CD4-positive, alpha-beta T cell treated with Interferon gamma for 1 hour (primary cell): ENCODE measurements around the gene HOPX.
A peak's percentile ranks its signal among the peaks of the same experiment; 100 is the strongest.
"Not testable (repeated sequence)": the region's sequence is repeated elsewhere in the genome, so short reads cannot be mapped to it uniquely, and the experiment has no call there.

Experiments
- DNase-seq: peaks from one replicate; pipeline ENCODE4 v3.0.0-alpha.2; 2020

The HOPX gene

DNA sequence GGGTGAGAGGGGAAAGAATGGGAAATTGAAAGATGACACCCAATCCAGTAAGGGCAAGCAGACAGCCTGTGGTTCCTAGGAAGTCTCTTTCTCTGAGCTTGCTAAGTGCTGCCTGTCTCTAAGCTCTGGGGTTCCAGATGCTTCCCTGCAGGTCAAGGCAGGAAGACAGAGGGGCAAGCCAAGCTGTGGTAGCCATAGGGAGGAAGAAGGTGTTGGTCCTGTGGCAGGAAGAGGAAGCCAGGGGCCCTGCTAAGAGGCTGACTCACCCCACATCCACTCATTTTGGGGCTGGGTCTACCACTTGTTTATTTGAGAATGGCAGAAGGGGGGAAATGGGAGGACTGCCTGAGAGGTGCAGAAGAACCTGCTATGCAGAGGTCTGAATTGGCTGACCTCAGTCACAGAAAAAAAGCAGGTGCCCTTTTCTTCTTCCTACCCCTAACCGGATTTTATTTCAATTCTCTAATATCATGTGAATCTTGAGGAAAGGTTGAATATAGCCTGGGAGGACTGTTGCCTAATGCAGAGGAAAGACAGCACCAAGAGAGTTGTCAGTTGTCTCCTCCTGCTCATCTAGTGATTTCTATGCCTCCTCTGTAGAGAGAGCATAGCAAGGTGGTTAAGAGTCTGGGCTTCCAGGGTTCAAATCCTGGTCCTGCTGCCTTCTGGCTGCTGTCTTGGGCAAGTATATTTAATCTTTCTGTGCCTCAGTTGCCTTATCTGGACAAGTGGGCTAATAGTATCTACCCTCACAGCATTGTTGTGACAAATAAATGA, 27.4 kb downstream of the HOPX start:
- no peak for DNase-seq

DNA sequence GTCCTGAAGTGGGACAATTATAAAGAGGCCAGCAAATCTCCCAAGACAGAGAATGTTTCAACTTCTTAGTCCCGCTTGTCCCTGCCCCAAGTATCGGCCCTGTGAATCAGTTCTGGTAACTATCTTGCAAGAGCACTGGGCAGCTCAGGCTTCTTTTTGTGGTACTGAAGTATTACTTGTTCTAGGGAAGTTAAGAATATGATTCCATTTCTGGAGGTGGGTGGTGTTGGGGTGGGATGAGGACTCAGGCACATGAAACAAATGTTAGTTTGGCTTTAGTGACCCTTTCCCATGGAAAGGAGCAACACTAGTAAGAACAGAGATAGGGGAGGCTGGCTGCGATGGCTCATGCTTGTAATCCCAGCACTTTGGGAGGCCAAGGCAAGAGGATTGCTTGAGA, 28.9 kb downstream of the HOPX start:
- no peak for DNase-seq

DNA sequence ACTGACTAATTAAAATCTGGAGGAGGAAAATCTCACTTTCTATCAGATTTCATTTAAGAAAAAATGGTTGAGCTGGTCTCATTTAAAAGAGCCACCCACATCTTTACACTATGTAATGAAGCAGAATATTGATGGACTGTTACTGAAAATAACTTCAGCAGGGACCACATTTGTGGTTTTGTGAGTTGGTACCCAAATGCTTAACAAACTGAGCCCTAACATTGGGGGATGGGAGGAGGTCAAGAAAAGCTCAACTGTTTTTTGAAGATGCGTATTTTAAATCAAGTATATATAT, 30.1 kb downstream of the HOPX start:
- DNase-seq: no peak

DNA sequence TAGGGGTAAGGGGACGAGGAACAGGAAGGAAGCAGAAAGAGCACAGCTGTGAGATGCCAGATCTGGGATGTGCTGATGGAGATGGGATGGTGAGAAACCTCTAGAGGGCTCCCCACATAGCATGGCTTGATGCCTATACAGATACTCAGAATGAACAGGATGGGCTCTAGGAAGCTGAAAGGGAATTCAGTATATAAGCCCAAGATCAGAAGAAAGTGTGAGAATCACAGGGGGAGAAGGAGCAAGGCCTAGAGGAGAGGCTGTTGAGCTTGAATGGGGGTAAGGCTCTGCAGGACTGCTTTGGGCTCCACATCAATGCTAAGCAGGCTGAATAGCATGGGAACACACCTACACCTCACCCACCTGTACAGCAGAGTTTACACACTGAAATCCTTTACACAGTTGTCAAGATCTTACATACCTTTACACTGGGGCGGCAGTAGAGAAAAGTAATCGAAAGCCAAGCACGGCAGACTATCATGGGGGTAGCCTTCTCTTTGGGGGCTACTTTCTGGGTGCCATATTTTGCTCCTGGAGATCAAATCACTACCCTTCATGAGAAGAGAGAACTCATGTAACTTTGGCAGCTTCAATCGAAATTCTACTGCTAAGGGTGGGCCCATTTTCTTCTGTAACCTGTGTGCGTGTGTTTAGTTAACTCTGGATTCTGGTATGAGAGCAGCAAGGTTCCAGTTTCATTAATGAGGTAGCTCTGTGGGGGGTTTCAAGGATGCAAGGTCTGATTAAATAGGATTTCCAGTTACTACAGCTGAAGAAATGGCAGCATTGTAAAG, 30.6 kb downstream of the HOPX start:
- DNase-seq: no peak

DNA sequence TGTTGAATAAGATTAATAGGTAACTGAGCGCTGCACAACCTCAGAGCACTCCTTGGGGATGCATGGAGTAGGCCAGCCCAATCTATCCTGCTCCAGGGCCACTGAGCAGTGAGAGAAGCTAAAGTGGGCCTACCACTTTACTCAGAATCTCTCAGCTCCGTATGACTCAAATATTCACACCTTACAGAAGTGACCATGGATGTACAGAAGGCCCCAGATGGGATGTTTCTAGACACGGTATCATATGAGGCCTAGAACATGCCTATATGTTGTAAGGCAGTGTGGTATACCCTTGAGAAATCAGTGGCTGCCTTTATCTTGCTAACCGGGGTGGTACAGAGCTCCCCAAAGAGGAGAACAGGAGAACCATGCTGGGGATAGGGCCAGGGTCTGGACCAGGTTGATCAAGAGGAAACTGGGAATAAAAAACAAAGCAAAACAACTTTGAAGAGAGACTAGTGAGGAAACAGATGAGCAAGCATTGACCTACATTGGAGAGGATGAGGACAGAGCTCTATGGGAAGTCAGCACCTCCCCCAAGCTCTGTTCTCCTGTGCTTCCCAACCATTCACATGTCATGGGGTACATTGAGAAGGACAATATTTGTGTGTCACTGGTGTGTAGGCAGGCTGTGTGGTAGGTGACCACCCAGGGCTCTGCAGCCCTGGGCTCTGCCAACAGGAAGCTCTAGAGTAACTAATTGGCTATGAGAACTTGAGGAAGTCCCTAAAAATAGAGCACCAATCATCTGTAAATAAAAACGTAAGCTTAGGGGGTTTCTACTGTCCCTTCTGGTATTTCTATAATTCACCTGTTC, 31.4 kb downstream of the HOPX start:
- DNase-seq: peak; percentile 25

DNA sequence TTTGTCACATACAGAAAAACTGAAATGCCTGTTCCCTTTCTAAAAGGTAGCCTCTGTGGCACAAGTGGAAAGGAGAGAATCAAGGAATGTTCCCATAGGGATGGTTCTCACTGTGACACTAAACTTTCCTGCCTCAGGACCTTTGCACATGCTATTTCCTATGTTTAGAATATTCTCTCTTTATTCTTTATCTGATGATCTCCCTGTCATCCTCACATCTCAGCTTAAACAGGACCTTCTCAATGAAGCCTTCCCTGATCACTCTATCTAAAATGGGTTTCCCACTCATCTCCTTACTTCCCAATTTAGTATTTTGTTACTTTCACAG, 32.3 kb downstream of the HOPX start:
- DNase-seq: no peak

DNA sequence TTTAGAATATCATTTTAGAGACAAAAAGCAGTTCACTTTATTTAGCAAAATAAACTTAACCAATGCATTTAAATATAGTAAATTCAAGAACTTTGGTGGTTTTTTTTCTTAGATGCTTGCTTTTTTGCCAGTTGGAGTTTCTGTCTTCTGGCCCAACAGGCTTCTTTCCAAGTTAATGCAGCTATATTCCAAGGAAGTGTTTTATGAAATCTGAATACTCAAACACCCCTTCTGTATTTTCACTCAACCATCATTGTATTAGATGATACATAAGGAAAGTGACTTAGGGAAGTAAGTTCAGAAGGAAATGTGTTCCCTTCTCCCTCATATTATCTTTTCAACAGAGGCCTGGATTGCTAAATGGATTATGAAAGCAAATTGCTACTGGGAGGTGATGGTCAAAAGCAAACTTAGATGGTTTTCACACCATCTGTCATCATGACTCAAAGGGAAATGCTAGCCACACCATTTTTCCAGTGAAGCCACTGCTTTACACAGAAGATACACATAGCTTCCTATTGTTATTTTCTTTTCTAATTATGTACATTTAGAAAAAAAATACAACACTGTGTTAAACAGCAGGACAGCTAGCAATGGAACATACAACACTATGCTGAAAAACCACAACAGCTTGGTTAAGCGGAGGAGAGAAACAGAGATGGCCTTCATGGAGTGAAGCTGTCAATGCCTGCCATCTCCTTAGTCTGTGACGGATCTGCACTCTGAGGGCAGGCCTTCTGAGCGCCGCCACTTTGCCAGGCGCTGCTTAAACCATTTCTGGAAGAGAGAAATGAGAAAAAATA, 32.9 kb downstream of the HOPX start:
- no peak for DNase-seq

DNA sequence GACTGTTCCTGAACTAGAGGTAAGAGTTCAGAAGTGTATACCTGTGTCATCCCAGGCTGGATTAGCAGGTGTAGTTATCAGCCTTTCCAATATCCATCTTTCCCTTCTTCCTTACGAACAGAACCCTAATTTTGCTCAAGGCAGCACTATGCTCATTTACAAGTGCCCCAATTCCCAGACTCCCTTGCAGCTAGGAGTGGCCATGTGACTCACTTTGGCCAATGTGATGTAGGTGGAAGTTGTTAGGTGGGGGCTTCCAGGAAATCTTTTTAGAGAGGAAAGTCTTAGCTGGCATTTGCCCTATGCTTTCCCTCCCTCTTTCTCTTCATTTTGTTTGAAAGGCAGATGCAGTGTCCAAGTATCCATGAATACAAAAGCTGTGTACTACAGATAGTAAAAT, 34.8 kb downstream of the HOPX start:
- DNase-seq: no peak

DNA sequence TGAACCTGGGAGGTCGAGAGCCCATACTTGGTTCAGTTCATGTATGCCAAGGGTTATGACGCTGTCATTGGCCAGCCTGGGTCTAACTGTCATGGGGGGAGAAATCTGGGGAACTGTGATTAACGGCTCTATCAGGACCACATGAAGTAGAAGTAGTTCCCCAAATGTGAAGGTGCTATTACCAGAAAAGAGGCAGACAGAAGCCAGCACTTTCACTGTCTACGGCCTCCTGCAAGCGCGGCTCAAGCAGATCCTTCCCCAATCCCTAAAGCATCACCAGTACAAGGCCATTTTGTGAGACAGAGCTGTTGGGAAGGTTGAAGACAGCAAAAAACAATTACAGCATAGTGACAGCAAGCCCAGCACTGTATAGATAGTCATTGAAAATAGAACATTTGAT, 37.5 kb downstream of the HOPX start:
- DNase-seq: no peak

DNA sequence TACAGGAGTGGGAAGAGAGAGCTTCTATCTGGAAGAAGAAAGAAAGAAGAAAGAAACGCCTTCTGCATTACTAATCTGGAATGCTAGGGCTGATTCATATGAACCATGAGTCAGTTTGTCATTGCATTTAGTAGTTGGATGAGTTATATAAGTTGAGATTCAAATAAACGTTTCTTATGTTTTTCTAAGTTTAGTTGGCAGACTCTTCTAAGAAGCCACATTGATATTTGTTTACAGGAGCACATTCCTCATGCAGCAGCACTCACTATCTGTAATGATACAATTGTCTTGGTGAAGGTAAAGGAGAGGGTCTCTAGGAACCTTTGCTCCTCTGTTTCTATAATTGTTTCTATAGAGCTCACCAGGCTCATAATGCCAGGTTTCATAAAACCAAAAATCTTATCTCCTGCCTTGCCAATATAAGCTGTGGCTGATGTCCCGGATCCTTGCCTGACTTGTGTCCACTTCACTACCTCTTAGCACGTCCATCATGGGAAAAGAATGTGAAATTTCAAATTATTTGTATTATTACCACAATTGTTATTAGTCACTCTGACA, 39.5 kb downstream of the HOPX start:
- DNase-seq: no peak

DNA sequence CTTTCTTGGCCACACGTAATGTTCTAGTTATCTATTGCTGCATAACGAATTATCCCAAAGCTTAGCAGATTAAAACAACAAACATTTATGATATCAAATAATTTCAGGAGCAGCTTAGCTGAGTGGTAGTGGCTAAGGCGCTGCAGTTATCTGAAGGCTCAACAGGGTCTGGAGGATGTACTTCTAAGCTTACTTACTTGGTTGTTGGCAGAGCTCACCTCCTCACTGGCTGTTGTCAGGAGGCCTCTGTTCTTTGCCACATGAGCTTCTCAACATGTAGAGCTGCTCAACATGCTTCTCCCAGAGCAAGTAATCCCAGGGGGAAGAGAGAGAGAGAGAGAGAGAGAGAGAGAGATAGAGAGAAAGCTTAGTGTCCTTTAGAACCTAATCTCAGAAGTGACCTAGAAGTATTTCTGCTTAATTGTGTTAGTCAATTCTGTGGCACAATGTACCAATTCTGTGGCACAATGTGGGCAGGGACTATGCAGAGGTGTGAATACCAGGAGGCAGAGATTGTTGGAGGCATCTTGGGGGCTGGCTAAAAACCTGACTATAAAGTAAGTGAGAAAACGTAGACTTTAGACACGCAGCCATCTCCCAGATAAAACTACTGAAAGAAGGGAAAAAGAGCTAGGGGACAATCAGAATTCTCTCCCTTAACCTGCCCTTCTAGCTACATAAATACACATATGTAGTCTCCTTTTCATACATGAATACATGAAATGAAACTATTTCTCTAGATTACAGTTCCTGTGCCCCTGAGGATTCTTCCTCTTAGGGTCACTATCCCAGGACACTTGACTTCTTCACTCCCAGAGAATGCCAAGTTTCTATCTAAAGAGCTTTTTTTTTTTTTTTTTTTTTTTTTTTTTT, 40.2 kb downstream of the HOPX start:
- no peak for DNase-seq

DNA sequence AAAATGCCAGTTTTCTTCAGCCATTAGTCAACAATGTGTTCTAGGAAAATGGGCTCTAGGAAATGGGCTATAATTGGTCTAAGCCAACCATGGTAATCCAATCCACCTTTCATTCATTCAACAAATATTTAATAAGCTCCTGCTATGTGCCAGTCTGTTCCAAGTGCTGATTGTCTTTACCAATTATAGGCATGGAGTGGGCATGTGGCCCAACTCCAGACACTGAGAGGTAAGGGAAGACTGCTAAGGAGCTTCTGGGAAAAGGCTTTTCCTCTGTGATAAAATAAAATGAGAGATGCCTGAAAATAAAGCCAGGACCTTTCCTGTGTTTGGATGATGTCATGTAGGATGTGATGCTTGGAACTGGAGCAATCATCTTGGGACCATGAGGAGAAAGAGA, 43.3 kb downstream of the HOPX start:
- no peak for DNase-seq

DNA sequence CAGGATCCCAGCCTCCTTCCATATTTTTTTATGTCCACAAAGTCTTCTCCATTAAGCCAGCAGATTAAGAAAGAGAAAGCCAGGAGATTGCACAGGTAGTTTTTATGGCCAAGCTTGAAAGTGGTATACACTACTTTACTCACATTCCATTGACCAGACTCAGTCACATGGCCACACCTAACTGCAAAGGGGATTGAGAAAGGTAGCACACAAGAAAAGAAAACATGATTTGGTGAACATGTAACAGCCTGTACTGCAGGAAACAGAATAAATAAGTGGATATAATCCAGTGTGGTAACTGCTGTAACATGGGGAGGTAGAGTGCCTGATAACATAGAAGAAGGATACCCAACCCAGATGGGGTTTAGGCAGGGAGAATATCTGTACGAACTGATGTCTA, 43.9 kb downstream of the HOPX start:
- DNase-seq: no peak

DNA sequence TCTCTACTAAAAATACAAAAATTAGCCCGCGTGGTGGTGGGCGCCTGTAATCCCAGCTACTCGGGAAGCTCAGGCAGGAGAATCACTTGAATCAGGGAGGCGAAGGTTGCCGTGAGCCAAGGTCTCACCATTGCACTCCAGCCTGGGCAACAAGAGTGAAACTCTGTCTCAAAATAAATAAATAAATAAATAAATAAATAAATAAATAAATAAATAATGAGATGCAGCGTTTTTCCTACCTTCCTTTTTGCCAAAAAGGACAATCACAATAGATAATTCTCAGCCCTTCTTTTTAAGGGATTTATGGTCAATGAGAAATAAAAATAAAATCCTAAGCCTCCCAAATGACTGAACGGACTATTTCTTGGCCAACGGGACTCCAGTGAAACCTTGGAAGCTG, 46.1 kb downstream of the HOPX start:
- DNase-seq: not testable (repeated sequence)

DNA sequence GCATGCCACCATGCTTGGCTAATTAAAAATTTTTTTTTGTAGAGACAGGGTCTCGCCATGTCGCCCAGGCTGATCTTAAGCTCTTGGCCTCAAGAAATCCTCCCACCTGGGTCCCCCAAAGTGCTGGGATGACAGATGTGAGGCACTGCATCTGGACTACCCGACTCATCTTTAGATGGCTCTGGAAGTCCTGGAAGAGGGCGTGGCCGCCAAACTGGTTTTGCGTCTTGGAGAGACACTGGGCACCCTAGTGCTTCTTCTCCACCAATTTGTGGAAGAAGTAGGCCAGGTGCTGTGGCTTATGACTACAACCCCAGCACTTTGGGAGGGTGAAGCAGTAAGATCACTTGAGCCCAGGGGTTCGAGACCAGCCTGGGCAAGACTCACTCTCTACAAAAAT, 47.6 kb downstream of the HOPX start:
- no peak for DNase-seq

DNA sequence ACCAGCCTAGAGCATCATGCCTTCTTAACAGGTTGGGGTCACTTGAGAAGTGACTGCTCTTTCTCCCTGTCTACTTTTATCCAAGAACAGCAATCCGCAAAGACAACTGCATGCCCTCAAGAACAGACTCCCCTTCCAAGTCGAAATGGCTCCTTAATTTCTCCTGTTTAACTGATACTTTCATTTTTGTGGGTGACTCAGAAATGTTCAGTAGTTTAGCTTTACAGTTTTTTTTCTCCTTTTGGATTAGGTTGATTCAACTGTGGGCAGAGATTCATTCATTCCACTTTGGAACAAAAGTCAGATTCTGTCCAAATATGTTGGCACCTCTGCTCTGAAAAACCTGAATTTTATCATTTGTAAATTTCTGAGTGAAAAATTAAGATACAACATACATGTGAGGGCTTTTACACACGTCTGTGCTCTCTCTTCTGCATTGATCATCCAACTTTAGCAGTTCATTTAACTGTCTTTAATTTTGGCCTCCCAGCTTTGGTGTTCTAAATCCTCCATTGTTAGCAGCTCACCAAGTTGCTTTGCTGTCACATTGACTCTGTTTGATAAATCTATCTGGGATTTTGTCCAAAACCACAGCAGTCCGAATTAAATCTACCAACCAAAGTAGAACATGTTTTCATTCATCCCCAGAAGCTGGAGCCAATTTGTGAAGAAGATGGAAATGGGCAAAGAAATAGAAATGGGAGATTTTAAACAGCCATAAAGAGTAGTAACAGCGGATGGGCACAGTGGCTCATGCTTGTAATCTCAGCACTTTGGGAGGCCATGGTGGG, 50.0 kb downstream of the HOPX start:
- DNase-seq: no peak

DNA sequence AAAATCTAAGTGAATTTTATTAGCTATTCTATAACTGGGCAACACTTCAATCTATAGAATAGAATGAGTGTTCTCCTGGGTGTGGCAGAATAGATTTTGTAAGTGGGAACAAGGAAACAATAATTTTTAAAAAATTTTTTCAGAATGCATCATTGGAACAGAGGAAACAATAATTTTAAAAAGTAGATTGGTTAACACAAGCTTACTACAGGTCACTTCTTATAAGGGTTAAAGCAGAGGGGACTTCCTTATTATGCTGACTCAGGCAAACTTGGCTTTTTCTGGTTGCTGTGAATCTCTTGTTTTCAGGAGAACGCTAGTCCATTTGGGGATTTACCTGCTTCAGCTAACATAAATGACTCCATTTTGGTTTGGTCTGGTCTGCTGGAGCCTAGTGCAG, 52.5 kb downstream of the HOPX start:
- no peak for DNase-seq

DNA sequence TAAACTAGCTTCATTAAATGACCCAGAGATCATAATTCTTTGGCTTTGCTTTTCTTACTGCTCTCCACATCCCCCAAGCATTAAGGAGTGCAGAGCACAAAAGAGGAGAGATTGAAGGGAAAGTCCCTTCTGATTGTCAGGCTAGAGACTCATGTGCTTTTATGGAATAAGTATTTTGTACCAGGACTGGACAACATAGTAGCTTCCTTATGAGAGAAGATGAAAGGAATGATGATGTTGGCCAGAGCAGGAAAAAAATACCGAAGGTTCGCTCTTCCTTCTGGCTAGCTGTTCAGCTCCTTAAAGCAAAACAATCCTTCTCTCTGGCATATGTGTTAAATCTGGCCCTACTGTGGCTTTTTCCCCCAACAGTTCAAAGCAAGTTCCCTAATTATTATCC, 53.1 kb downstream of the HOPX start:
- DNase-seq: no peak

DNA sequence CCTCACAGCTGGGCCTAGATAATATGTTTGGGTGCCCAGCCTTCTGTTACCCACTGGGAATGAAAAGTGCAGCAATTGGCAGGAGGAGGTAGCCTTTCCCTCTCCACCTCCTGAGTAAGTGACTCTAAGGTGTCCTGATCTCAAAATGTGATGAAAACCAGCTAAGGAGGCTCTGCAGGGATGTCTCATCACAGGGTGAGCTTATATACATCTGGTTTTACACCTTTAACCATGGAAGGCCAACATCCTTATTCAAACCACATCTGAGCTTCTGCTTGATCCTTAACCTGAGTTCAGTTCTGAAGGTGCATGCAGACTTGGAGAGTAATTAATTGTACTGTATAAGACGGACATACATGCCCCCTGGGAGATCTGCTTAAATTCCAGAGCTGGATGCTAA, 53.7 kb downstream of the HOPX start:
- no peak for DNase-seq

DNA sequence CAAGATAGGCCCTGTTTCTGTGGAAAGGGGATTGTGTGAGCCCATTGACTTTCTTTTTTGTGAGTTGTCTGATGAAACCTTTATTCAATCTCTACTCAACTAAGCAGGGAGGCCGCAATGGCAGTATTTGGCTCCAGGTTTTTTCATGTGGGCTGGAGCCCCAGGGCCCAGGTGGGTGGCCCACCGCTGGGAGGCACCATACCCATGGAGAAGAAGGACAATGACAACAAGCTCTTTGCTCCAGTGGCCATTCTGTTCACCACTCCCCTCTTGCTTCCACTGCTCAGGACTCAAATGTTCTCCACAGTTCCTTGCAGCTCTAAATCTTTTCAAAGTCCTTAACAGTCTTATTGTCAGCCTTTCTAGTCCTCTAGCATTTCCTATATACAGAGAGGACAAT, 54.1 kb downstream of the HOPX start:
- no peak for DNase-seq

DNA sequence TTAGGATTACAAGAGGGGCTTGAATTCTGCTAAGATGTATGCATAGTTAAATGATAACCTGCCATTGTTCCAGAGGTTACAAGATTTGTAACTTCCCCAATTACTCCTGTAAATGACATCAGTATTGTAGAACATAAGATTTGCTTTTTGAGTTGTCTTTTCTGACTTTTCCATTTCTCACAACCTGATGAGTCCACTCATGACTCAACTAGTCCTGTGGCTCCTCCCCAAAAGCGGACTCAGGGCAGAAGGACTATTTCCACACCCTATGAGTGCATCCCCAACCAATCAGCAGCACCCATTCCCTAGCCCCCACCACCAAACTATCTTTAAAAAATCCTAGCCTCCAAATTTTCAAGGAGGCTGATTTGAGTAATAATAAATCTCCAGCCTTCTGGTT, 54.7 kb downstream of the HOPX start:
- DNase-seq: no peak
